Measurements from ENCODE around the gene PLA2G2D. TPM values are rescaled to one million over a fixed set of nuclear protein-coding genes. Genes with fewer than 3 reads are reported as not detected.

The PLA2G2D gene
- total and polyA plus RNA-seq, 2 experiments from 2014 or later = not detected

DNA sequence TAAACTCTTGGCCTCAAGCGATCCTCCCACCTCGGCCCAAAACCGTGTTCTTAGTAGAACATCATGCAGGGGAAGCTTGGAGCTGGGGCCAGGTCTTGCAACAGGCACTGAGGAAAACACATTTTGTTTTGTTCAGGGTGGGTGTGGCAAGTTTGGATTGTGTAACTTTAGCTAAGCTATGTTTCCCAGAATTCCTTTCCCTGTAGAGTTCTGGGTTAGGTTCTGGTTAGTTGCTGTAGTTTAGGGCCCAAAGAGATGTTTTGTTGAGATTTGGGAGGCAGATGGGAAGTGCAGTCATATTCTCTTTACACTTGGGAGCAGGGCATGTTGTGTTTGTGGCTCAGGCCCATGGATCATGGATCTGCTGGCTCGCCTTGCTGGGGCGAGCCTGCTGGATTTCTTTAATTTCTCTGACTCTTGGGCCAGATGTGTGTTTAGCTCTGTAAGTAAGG, 25.4 kb downstream of the PLA2G2D start:
- no peaks in the 10 kb centered on the region for H3K9me2 ChIP-seq (replicated peaks; ENCODE audit: insufficient read depth)
- no peaks in the 10 kb centered on the region for H3K9me3 ChIP-seq (ENCODE audit: low read depth)
- no peak overlapping the region for H2AFZ ChIP-seq
- no peak overlapping the region for H3K4me3 ChIP-seq
- no peaks in the 10 kb centered on the region for H4K20me1 ChIP-seq (ENCODE audit: insufficient read depth, poor library complexity, severe bottlenecking)
- H3K27me3 ChIP-seq = no peaks in the 10 kb centered on the region
- DNase-seq (ENCODE audit: low spot score) = no peak
- no peaks in the 10 kb centered on the region for H3K36me3 ChIP-seq (replicated peaks; ENCODE audit: insufficient read depth, low read depth)
- H3K27ac ChIP-seq = no peak overlapping the region
- H3K4me2 ChIP-seq = no peak overlapping the region
- 86% methylated on average over 5 of the region's 5 CpGs for WGBS (ENCODE audit: low lambda C conversion rate, missing lambda C conversion rate)
- no peaks in the 10 kb centered on the region for H3K4me1 ChIP-seq (ENCODE audit: insufficient read depth)
- no peaks in the 10 kb centered on the region for H3K79me2 ChIP-seq
- no peak for TF ChIP-seq CTCF (IDR thresholded peaks at IDR 0.05; ENCODE audit: poor library complexity)
- no peak for TF ChIP-seq EZH2 (IDR thresholded peaks at IDR 0.05; ENCODE audit: borderline replicate concordance)
- no peak for TF ChIP-seq EZH2phosphoT487 (IDR thresholded peaks at IDR 0.05; ENCODE audit: low read depth, severe bottlenecking, unreplicated experiment)

DNA sequence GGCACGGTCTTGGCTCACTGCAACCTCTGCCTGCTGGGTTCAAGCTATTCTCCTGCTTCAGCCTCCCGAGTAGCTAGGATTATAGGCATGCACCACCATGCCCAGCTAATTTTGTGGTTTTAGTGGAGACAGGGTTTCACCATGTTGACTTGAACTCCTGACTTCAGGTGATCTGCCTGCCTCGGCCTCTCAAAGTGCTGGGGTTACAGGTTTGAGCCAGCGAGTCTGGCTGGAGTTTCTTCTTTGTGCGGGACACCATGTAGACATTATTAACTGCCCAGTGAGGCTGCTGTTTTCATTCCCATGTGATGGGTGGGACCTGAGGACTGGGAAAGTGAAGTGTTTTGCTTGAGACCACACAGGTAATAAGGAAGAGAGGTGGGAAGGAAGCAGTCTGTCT, 26.0 kb downstream of the PLA2G2D start:
- no peaks in the 10 kb centered on the region for H3K9me2 ChIP-seq (replicated peaks; ENCODE audit: insufficient read depth)
- no peak overlapping the region for H2AFZ ChIP-seq
- H4K20me1 ChIP-seq (ENCODE audit: insufficient read depth, poor library complexity, severe bottlenecking) = no peaks in the 10 kb centered on the region
- H3K4me1 ChIP-seq (ENCODE audit: insufficient read depth) = no peaks in the 10 kb centered on the region
- 90% methylated on average over 5 of the region's 5 CpGs for WGBS (ENCODE audit: low lambda C conversion rate, missing lambda C conversion rate)
- no peak for DNase-seq (ENCODE audit: low spot score)
- TF ChIP-seq EZH2 (IDR thresholded peaks at IDR 0.05; ENCODE audit: borderline replicate concordance) (no peak), EZH2phosphoT487 (IDR thresholded peaks at IDR 0.05; ENCODE audit: low read depth, severe bottlenecking, unreplicated experiment) (no peak), CTCF (IDR thresholded peaks at IDR 0.05; ENCODE audit: poor library complexity) (no peak)
- H3K9me3 ChIP-seq (ENCODE audit: low read depth) = no peaks in the 10 kb centered on the region
- H3K36me3 ChIP-seq (replicated peaks; ENCODE audit: insufficient read depth, low read depth) = no peaks in the 10 kb centered on the region
- no peak overlapping the region for H3K4me2 ChIP-seq
- H3K27ac ChIP-seq = no peak overlapping the region
- H3K4me3 ChIP-seq = no peak overlapping the region
- H3K27me3 ChIP-seq = no peaks in the 10 kb centered on the region
- no peaks in the 10 kb centered on the region for H3K79me2 ChIP-seq

DNA sequence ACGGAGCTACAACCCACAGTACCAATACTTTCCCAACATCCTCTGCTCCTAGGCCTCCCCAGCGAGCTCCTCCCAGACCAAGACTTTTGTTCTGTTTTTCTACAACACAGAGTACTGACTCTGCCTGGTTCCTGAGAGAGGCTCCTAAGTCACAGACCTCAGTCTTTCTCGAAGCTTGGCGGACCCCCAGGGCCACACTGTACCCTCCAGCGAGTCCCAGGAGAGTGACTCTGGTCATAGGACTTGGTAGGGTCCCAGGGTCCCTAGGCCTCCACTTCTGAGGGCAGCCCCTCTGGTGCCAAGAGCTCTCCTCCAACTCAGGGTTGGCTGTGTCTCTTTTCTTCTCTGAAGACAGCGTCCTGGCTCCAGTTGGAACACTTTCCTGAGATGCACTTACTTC, 28.7 kb downstream of the PLA2G2D start:
- no peak overlapping the region for H3K27ac ChIP-seq
- no peak overlapping the region for H3K4me3 ChIP-seq
- H3K27me3 ChIP-seq = no peaks in the 10 kb centered on the region
- H3K79me2 ChIP-seq = no peaks in the 10 kb centered on the region
- no peaks in the 10 kb centered on the region for H4K20me1 ChIP-seq (ENCODE audit: insufficient read depth, poor library complexity, severe bottlenecking)
- H3K9me2 ChIP-seq (replicated peaks; ENCODE audit: insufficient read depth) = no peaks in the 10 kb centered on the region
- H3K4me1 ChIP-seq (ENCODE audit: insufficient read depth) = no peaks in the 10 kb centered on the region
- H3K9me3 ChIP-seq (ENCODE audit: low read depth) = no peaks in the 10 kb centered on the region
- no peak for TF ChIP-seq CTCF (IDR thresholded peaks at IDR 0.05; ENCODE audit: poor library complexity)
- no peak for TF ChIP-seq EZH2phosphoT487 (IDR thresholded peaks at IDR 0.05; ENCODE audit: low read depth, severe bottlenecking, unreplicated experiment)
- TF ChIP-seq EZH2 (IDR thresholded peaks at IDR 0.05; ENCODE audit: borderline replicate concordance) = no peak
- H2AFZ ChIP-seq = no peak overlapping the region
- no peaks in the 10 kb centered on the region for H3K36me3 ChIP-seq (replicated peaks; ENCODE audit: insufficient read depth, low read depth)
- 90% methylated on average over 6 of the region's 6 CpGs for WGBS (ENCODE audit: low lambda C conversion rate, missing lambda C conversion rate)
- no peak for DNase-seq (ENCODE audit: low spot score)
- no peak overlapping the region for H3K4me2 ChIP-seq

- Histone ChIP-seq H3K4me1 (ENCODE audit: insufficient read depth) (no peaks in the 10 kb centered on the region), H4K20me1 (ENCODE audit: insufficient read depth, poor library complexity, severe bottlenecking) (no peaks in the 10 kb centered on the region), H2AFZ (no peak overlapping the region), H3K9me2 (replicated peaks; ENCODE audit: insufficient read depth) (no peaks in the 10 kb centered on the region), H3K4me3 (no peak overlapping the region), H3K27me3 (no peaks in the 10 kb centered on the region), H3K79me2 (no peaks in the 10 kb centered on the region), H3K4me2 (no peak overlapping the region), H3K9me3 (ENCODE audit: low read depth) (no peaks in the 10 kb centered on the region), H3K27ac (no peak overlapping the region), H3K36me3 (replicated peaks; ENCODE audit: insufficient read depth, low read depth) (no peaks in the 10 kb centered on the region)
- DNase-seq (ENCODE audit: low spot score) = no peak
- WGBS (ENCODE audit: low lambda C conversion rate, missing lambda C conversion rate) = 98% methylated on average over 3 of the region's 3 CpGs
- no peak for TF ChIP-seq CTCF (IDR thresholded peaks at IDR 0.05; ENCODE audit: poor library complexity)
- TF ChIP-seq EZH2 (IDR thresholded peaks at IDR 0.05; ENCODE audit: borderline replicate concordance) = no peak
- TF ChIP-seq EZH2phosphoT487 (IDR thresholded peaks at IDR 0.05; ENCODE audit: low read depth, severe bottlenecking, unreplicated experiment) = no peak
Measured at GRCh38 chr1:20090119-20090518, 29.2 kb downstream of the PLA2G2D start.
